ENCODE results near the gene MIEF2. TPM values are rescaled to one million over a fixed set of nuclear protein-coding genes. Genes with fewer than 3 reads are reported as not detected.
A peak's percentile ranks its signal among the peaks of the same experiment; 100 is the strongest.

Gene MIEF2
- total and polyA plus RNA-seq, 11 donors = 18.8 to 46.9 (median 26.7) TPM

GRCh38 chr17:18254888-18255649 lies 5.4 kb upstream of the MIEF2 start:
- Histone ChIP-seq H3K4me3 (no peak overlapping the region), H3K9me3 (no peaks in the 10 kb centered on the region), H3K27me3 (no peaks in the 10 kb centered on the region), H3K36me3 (peaks cover 5 to 67% (median 63%) of the 10 kb centered on the region in 9 donors), H3K27ac (no peak overlapping the region), H3K4me1 (peaks cover 6 to 36% (median 30%) of the 10 kb centered on the region in 12 donors)
- TF ChIP-seq CTCF (IDR thresholded peaks at IDR 0.05) = no peak
- TF ChIP-seq POLR2A (IDR thresholded peaks at IDR 0.05) = no peak
- intact Hi-C loops (cut with DNase I) = loop anchor here in 3 of 10 donors (5.0 to 10.0 kb wide), 3 partner anchors 57 to 68 kb away; partner anchors contain the start of genes TOP3A (in 2 of the 3) and SMCR8 (in 1 of the 3)
- 91 to 99% (median 96%) methylated on average over 6 to 8 of the region's 8 CpGs for WGBS, 4 donors
- no peak for ATAC-seq
- DNase-seq = no peak

- Histone ChIP-seq H3K9me3 (no peaks in the 10 kb centered on the region), H3K27me3 (no peaks in the 10 kb centered on the region), H3K4me3 (peak overlapping the region in 1 of 12 donors; percentile 71), H3K36me3 (peaks cover 5 to 55% (median 51%) of the 10 kb centered on the region in 9 donors), H3K27ac (peak overlapping the region in 6 of 12 donors; percentile 94 to 99 (median 99)), H3K4me1 (peaks cover 6 to 44% (median 33%) of the 10 kb centered on the region in 12 donors)
- intact Hi-C loops (cut with DNase I) = loop anchor here in 2 of 10 donors (5.0 to 10.0 kb wide), 2 partner anchors 58 to 69 kb away; partner anchors contain the start of genes SMCR8 (in 1 of the 2) and TOP3A (in 1 of the 2)
- no peak for ATAC-seq
- DNase-seq = no peak
- no peak for TF ChIP-seq CTCF (IDR thresholded peaks at IDR 0.05)
- TF ChIP-seq POLR2A (IDR thresholded peaks at IDR 0.05) = no peak
- WGBS, 4 donors = 35 to 77% (median 63%) methylated on average over 10 to 11 of the region's 11 CpGs
Measured at GRCh38 chr17:18256351-18256750, 4.1 kb upstream of the MIEF2 start.

GRCh38 chr17:18256776-18257175 lies 3.7 kb upstream of the MIEF2 start:
- Histone ChIP-seq H3K27ac (peak overlapping the region in 8 of 12 donors; percentile 94 to 99 (median 99)), H3K36me3 (peaks cover 2 to 50% (median 46%) of the 10 kb centered on the region in 9 donors), H3K4me3 (peak overlapping the region in 8 of 12 donors; percentile 68 to 100 (median 95)), H3K27me3 (no peaks in the 10 kb centered on the region), H3K4me1 (peaks cover 6 to 48% (median 38%) of the 10 kb centered on the region in 12 donors), H3K9me3 (no peaks in the 10 kb centered on the region)
- DNase-seq (no peak), ATAC-seq (no peak)
- intact Hi-C loops (cut with DNase I) = loop anchor here in 2 of 10 donors (5.0 to 10.0 kb wide), 2 partner anchors 58 to 69 kb away; partner anchors contain the start of genes SMCR8 (in 1 of the 2) and TOP3A (in 1 of the 2)
- 73 to 88% (median 79%) methylated on average over 7 of the region's 7 CpGs for WGBS, 4 donors
- TF ChIP-seq POLR2A (IDR thresholded peaks at IDR 0.05) = no peak
- TF ChIP-seq CTCF (IDR thresholded peaks at IDR 0.05) = no peak
